Amniotic stem cell (primary cell): ENCODE measurements around the gene PRG2.

ENCODE experiments used
- DNase-seq: peaks from one replicate; lab custom pipeline; 2025; lab: John Stamatoyannopoulos, UW

Gene PRG2

DNA sequence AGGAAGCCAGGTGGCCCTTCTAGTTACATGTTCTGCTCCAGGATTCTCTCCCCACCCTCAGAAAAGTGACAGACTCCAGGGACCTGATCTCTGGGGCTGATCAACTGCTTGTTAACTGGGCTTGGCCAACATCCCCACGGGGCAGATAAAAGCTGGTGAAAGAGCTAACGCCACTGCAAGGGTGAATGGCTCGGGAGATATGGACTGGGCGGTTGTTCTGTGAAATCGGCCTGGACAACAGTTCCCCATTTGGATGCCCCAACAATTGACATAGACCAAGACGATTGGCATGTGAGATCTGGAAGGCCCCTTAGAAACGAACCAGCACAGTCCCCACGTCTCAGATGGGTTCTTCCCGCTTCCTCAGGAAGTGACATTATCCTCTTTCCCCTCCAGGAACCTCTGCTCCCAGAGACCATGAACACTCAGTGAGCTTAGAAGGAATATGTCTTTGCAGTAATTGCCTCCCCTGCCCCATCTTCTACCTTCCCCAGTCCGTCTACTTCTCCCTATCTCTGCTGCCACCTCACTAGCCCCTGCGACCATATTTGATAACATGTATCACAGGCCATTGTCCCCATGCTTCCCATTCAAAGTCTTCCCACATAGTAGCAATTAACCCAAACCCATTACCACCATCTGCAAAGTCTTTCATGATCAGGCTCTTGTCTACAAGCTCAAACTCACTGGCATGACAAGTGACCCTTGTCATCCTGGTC lies 5.6 kb upstream of the PRG2 start:
- DNase-seq: no peak

DNA sequence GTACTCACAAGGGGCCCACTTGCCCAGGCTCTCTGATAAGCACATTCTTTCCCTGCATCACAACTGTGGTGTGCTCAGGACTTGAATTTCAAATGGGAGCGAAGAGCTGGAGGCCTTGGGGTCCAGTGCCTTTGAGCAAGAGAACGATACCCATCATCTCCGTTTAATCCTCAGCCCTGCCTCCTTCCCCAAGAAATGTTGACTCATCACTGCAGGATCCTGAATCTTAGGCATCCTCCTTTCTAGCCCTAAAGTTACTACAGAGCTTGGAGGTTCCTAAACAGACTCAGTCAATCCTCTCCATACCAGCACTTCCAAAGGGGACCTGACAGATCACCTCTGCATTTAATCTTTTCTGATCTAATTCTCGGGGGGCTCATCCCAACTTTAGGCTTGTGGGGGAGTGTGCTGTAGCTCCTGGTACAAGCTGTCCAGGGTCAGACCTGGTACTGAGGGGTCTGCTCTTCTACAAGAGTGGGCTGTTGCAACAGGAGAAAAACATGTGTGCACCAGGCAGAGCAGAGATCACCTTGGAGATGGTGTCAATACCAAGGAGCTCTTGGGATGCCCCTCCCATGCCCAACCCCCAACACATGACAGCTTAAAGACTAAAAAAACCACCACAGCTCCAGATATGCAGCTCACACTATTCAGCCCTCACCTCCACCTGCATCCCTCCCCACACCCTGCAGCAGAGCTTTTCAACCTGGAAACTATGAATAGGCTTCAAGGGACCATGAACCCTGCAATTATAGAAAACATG lies 3.9 kb upstream of the PRG2 start:
- DNase-seq: no peak

DNA sequence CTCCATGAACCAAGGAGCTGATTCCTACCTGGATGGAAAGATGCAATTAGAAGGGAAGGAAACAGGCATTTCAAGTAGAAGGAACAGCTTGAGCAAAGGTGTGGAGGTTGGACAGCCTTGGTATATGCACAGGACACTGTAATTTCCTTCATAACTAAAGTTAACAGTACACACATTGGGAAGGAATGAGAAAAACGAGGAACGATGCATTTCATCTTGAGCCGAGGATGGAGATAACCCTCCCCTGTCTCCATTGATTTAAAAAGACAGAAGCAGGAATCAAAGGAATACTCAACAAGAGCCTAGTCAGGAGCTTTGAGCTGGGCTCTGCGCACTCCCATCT lies 2.3 kb upstream of the PRG2 start:
- no peak for DNase-seq

DNA sequence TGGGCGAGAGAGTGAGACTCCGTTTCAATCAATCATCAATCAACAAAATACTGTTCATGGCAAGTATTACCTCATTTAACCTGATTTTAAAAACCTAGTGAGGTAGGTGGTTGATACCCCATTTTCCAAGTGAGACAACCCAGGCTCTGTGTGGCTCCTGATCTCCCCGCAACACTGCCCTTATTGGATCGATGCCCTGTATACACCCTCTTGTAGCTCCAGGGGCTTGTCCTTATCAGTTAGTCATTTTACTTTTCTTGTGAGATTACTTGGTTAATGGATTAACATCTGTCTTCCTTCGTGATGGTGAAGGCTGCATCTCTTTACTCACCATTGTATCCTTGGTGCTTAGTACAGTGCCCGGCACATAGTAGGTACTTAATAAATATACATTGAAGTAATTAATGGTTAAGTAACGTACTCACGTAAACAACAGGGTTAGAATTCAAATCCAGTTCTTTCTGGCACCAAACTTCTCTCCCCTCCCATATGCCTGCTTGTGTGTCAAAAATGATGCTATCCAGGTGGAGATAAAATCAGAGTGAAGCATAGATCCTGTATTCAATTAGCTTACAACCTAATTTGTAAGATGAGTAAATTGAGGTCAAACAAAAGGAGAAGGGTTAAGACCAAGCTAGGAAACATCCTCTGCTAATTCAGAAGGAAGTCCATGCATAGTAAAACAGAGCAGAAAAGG lies 1.8 kb upstream of the PRG2 start:
- no peak for DNase-seq

DNA sequence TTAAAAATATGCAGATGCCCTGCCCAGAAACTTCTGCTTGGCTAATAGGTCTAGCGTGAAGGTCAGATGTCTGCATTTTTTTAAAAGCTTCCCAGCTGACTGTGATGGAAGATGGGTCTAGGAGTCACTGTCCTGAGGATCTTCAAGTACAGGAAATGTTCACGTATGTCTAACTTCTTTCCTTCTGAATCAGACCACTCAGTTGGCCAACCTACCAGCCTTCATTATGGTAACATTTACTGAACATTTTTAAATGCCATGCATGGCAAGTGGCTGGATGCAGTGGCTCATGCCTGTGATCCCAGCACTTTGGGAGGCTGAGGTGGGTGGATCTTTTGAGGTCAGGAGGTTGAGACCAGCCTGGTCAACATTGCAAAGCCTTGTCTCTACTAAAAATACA lies 1.1 kb upstream of the PRG2 start:
- no peak for DNase-seq

DNA sequence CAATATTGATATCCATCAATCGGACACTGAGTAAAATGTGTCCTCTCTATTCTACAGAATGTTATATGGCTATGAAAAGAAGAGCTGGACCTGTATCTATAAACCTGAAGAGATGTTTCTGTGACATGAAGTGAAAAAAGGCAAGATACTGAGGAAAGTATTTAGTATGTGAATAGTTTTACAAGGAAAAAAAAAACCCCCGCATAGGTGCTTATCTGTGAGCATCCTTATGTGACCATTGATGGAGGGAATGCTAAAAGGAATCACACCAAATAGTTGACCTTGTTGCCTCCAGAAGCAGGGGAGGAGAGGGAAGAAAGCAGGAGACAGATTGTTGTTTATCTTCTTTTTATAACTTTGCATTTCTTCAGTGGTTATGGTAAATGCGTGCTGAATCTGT lies 661 bp upstream of the PRG2 start:
- no peak for DNase-seq

DNA sequence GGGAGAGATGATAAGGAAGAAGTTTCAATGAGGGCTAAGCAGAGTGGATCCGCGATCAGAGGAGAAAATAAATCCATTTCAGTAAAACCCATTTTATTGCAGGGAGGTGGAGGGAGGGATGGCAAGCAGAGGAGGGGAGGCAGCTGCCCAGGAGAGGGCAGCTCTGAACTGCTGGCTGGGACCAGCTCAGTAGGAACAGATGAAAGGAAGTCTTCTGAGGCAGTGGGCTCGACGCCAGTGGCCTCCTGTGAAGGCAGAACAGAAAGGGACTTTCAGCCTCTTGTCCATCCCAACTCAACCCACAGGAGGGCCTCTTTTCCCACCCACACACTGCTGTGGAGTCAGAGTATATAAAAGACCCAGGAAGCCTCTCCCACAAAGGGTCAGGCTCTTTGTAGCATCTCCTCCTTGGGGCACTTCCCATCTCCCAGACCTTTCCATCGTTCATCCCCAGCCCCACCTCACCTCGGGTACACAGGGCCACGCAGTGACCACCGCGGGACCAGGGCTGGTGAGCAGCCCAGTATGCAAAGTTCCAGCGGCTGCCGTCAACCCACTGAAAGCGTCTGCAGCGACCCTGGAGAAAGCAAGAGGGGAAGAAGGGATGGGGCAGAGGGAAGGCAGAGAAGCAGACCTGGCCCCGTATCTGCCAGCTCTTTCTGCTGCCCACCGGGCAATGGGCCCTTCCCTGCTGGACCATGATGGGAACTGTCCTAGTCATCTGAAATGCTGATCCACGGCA lies 3.0 kb downstream of the PRG2 start:
- no peak for DNase-seq

DNA sequence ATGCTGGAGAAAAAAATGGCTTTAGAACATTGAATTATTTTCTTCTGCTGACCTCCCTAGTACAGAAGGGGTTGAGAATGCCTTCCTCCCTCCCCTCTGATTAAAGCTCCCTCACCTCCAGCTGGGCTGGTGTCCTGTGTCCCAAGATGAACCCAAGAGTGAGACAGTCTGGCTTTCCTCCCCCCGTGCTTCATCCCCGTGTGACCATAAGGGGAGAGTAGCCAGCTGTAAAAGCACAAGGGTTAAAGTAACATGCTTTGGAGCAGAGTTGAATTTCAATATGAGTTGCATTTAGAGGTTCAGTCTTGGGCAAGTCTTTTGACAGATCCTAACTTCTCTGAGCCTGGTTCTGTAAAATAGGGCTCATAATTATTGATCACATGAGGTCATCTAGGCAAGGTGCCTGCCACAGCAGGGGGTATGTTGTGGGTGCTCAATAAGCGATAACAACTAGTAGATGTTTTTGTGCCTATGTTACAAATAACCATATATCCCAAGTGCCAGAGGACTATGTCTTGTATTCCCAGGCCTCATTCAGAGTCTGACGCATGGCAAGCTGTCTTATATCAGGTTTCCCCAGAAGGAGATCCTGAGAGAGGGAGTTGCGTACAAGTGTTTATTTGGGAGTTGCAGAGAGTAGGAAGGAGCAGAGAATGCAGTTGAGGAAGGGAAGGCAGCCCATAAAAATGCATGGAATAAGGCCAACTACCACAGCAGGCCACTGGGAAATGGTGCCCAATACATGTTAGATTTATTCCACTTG lies 4.1 kb downstream of the PRG2 start:
- DNase-seq: no peak

DNA sequence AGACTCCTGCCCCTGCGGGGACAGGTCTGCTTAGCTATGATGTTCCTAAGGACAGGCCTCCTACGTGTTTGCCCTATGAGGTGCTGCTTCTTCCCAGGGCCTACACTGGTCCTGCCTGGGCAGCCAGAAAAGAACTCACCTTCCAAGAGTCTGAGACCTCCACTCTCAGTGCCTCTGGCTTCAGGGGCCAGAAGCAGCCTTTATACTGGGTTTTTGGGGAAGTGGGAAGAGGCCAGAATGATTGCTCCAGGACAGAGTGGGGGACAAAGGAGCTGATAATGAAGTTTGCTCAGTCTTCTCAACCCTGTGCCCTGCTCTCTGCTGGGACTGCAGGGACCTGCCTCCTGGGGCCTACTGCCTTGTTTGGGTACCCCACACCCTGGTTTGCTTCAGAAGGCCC lies 9.5 kb downstream of the PRG2 start, which contains the start of gene PRG3:
TSS of gene PRG3 (minus strand) at position 176 of the 400 bp plus-strand sequence. CDS start 442 bp downstream, outside the sequence.
- DNase-seq: no peak

DNA sequence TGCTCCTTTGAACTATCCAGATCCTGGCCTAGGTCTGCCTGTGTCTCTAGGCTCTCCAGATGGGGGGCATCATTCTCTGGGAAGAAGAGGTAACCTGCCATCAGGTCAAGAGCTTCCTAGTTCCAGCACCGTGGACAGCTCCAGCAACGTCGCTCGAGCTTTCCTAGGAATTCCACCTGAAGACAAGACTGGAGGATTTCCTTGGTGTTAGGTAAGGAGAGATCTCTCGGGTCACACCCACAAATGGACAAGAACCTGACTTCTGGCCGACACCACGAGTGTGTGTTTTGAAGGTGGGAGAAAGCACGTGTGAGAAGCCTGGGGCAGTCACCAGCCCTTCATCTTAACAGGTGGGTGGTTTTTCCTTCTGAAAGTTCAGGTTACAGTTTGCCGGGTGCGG lies 10.7 kb downstream of the PRG2 start:
- no peak for DNase-seq

DNA sequence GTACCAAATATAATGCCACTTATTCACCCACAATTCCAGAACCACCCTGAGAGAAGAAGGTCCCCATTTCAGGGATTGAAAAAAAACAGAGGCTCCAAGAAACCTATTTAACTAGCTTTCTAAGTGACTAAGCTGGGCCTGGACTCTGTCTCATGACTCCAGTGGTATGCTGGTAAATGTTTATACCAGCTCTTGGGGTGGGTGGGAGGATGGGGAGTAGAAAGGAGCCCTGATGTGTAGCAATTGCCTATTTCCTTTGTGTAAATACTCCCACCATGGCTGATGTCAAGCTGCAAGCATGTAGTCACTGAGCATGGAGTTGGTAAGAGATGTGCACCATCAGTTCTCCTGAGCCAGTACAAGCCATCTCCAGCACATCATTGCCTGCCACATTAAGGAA lies 12.3 kb downstream of the PRG2 start:
- DNase-seq: no peak

DNA sequence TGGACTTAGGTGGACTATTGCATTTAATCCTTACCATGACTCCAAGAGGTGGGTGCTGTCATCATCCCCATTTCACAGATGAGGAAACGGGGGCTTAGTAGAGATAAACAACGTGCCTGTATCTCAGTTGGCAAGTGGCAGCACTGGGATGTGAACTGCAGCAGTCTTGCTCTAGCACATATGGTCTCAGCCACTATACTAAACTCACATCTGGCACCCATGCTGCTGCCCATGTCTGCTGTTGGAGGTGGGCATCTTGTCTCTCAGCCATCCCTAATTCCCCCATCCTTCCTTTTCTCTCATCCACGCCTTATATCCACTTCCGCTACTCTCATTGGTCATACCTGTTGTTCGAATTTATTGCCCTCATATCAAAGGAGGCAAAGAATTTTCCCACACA lies 13.3 kb downstream of the PRG2 start:
- no peak for DNase-seq

DNA sequence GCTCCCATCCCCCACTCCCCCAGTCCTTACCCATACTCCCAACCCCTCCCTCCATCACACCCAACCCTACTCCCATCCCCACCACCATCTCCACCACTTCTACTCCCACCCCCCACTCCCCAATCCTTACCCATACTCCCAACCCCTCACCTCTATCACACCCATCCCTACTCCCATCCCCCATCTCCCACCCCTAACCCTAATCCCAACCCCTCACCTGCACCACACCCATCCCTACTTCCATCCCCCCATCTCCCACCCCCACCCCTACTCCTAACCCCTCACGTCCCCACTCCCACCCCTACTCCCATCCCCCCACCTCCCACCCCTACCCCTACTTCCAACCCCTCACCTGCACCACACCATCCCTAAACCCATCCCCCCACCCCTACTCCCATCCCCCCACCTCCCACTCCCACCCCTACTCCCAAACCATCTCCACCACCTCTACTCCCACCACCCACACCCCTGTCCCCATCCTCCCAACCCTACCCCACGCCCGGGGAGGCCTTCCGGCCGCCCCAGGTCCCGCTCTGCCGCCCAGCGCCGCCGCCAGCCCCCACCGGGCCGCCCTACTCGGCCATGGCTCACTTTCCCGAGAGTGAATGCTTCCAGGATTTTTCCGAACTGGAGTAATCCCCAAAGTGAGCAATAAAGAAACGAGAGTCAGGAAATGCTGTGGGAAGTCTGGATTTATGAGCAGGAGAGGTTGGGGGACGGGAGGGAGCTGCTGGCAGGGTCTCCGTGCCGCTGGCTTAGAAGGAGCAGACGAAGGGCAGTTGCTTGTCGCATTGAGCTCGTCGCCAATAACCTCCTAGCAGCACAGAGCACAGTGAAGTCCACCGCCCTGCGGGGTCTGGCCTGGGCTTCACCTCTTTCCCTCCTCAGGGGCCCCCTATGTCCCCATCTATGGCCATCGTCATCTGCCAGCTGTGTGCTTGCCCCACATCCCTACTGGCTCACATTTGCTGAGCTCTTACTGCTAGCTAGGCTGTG lies 14.1 kb downstream of the PRG2 start:
- no peak for DNase-seq

DNA sequence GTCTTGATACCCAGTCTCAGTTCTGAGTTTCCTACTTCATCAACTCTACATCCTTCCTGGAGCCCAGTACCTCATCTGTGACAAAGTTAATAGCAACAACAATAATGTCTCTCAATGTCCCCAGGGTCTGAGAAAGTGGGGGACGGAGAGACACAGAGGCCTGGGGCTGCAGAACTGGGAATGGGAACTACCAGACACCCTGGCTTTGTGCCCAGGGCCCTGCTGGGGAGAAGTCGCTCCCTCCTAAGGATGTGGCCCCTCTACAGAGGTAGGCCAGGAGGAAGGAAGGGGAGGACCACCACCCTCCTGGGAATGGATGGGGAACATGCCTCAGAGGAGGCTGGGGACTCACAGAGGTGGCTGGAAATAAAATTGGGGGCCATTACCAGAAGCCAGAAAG lies 15.0 kb downstream of the PRG2 start:
- no peak for DNase-seq

DNA sequence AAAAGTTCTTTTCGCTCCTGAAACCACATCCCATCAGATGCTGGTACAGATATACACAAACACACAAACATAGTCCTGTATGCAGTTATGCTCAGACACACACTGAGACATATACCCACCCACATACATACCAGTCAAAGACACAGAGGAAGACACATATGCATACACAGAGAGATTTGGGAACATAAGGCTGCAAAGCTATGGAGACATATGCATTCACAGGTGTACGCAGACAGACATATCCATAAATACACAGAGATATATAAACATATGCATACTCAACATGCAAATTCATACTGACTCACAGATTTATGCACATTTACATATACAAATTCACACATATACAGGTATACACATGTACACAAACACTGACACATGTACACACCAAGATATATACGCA lies 15.5 kb downstream of the PRG2 start:
- DNase-seq: no peak

DNA sequence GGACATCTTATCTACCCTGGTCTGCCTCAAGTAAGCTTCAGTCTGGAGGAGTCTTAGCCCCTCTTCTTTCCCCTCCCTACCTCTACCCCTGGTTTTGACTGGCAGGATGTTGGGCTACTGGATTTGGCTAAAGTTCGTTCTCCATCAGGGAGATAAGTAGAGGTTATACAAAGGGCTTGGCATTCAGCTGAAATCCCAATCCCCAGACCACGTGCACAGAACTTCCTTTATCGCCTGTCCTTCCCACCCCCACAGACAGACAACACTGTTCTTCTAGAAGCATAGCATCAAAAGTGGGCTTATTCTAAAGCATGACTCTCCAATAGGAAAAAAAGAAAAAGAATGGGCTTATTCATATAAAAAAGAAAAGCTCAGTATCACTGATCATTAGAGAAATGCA lies 17.3 kb downstream of the PRG2 start:
- no peak for DNase-seq

DNA sequence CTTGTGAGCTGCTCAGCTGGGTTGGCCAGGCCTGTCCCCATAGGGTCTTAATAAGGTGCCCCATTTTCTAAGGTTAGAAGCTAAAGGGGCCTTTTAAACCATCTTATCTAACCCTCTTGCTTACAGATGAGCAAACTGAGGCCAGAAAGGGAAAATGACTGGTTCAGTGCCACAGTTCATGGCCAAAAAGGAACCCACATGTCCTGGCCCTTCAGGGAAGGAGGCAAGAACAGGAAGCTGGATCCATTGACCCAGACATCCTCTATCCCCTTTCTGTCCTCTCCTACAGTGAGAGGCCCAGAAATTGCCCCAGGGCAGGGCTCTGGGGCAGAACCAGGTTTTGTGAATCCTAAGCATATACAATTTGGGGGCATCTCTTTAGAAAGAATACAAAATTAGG lies 19.5 kb downstream of the PRG2 start:
- DNase-seq: no peak

DNA sequence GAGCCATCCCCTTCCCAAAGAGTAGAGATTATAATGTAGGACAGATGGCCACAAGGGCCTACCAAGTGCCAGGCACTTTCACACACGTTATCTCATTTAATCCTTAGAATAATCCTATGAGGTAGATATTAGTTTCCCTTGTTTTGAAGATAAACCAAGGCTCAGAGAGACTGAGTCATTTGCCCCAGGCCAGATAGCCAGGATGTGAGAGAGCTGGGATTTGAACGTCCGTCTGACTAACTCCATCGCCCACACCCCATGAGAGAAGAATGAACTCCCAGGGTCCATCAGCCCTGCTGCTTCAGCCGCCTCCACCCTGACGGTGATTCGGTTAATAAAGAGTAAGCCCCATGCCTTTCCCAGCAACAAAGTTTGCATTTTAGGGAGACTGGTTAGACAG lies 20.2 kb downstream of the PRG2 start:
- no peak for DNase-seq

DNA sequence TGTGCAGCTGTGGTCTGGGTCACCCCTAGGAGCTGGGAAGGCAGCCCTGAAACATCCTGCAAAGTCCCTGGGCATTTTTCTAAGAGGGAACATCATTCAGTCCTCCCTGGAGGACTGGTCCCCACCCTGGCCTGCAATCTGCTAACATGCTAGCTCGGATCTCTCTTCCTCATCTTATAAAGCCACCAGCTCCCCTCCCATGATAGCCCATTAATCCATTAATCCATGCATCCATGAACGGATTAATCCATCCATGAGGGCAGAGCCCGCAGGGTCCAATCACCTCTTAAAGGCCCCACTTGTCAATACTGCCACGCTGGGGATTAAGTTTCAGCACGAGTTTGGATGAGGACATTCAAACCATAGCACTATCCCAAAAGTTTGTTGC lies 21.6 kb downstream of the PRG2 start:
- no peak for DNase-seq

DNA sequence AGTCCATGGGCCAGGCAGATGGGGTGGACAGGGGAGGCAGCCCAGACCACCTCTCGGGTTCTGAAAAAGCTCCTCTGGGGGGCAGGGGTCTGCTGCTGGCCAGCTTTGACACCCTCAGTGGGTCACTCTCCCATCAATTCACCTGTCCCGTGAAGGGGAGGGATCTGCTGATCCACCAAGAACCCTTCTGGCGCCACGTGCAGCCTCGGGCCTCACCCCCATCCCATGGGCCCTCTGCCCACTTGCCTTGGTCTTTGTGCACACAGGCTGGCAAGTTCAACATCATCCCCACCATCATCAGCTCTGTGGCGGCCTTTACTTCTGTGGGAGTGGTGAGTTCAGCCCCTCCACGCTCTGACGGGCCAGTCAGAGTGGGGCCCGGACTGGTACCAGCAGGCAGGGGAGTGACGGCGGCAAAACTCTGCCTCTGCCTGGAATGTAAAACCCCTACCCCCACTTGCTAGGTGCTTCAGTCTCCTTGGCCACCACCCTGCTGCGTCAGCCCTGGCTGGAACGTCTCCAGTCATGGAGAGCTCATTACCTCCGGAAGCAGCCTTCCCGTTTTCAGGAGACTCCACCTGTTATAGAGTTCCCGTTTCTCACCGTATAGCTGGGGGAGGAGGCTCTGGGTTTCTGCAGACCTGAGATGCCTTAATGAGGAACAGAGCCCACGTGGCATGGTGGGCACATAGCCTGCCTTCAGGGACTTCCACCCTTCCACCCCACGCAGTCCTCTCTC lies 22.2 kb downstream of the PRG2 start:
- DNase-seq: no peak
